MM.1S (cell line): ENCODE measurements around the gene ENOX1.

Experiments used
- DNase-seq: peaks from one replicate; pipeline ENCODE4 v3.0.0-alpha.2; 2015
- H2AFZ ChIP-seq: fragments of 300-600 bp; sonication (generic); 2 replicates; pipeline ENCODE4 v1.6.0; 2016; ENCODE audit warnings: antibody characterized with exemption, low read length
- H3F3A ChIP-seq: fragments of 300-600 bp; sonication (generic); 2 replicates; pipeline ENCODE4 v1.6.1; 2016; ENCODE audit warnings: mild to moderate bottlenecking, antibody characterized with exemption, low read length, moderate library complexity, mixed read lengths; ENCODE audit not compliant: insufficient read depth
- H3K27ac ChIP-seq: fragments of 300-600 bp; sonication (generic); 2 replicates; pipeline ENCODE4 v1.5.1; 2016; ENCODE audit warnings: mild to moderate bottlenecking, low read length
- H3K27me3 ChIP-seq: fragments of 300-600 bp; sonication (generic); replicated peaks from 2 replicates; pipeline ENCODE4 v1.6.0; 2016; ENCODE audit warnings: low read length; ENCODE audit not compliant: insufficient read depth
- H3K36me3 ChIP-seq: fragments of 300-600 bp; sonication (generic); replicated peaks from 2 replicates; pipeline ENCODE4 v1.6.1; 2016; ENCODE audit warnings: mild to moderate bottlenecking, low read length, mixed read lengths; ENCODE audit not compliant: insufficient read depth
- H3K4me1 ChIP-seq: fragments of 300-600 bp; sonication (generic); 2 replicates; pipeline ENCODE4 v1.6.1; 2016; ENCODE audit warnings: low read length, mixed read lengths
- H3K4me2 ChIP-seq: fragments of 300-600 bp; sonication (generic); 2 replicates; pipeline ENCODE4 v1.6.0; 2016; ENCODE audit warnings: low read depth, low read length
- H3K4me3 ChIP-seq: fragments of 300-600 bp; sonication (generic); 2 replicates; pipeline ENCODE4 v1.5.1; 2016; ENCODE audit warnings: low read length, mixed read lengths
- H3K79me2 ChIP-seq: fragments of 300-600 bp; sonication (generic); 2 replicates; pipeline ENCODE4 v1.6.1; 2016; ENCODE audit warnings: mixed run types, low read length, mixed read lengths
- H3K9ac ChIP-seq: fragments of 300-600 bp; sonication (generic); 2 replicates; pipeline ENCODE4 v1.6.1; 2016; ENCODE audit warnings: low read length, mixed read lengths
- H3K9me2 ChIP-seq: fragments of 300-600 bp; sonication (generic); replicated peaks from 2 replicates; pipeline ENCODE4 v1.6.1; 2016; ENCODE audit warnings: mild to moderate bottlenecking, low read length, mixed read lengths; ENCODE audit not compliant: insufficient read depth
- H3K9me3 ChIP-seq: fragments of 300-600 bp; sonication (generic); replicated peaks from 2 replicates; pipeline ENCODE4 v1.6.1; 2016; ENCODE audit warnings: mild to moderate bottlenecking, low read length, mixed read lengths; ENCODE audit not compliant: insufficient read depth
- H4K20me1 ChIP-seq: fragments of 300-600 bp; sonication (generic); 2 replicates; pipeline ENCODE4 v1.6.1; 2016; ENCODE audit warnings: mild to moderate bottlenecking, low read length, moderate library complexity, mixed read lengths; ENCODE audit not compliant: insufficient read depth
- EZH2 ChIP-seq: fragments of 300-600 bp; sonication (generic); optimal IDR thresholded peaks from 2 replicates; pipeline ENCODE3; 2017; ENCODE audit warnings: low read depth, mild to moderate bottlenecking, antibody characterized with exemption, low read length, mixed read lengths
- EZH2phosphoT487 ChIP-seq: fragments of 300-600 bp; sonication (generic); IDR thresholded peaks from 2 replicates; pipeline ENCODE4 v1.6.1; 2018; ENCODE audit warnings: antibody characterized with exemption, low read length
- TF ChIP-seq, protein P1 (sequence below): fragments of 300-600 bp; sonication (generic); IDR thresholded peaks from 2 replicates; pipeline ENCODE4 v1.5.1; 2016; ENCODE audit warnings: antibody characterized with exemption, low read length, mixed read lengths

ENOX1 gene

DNA sequence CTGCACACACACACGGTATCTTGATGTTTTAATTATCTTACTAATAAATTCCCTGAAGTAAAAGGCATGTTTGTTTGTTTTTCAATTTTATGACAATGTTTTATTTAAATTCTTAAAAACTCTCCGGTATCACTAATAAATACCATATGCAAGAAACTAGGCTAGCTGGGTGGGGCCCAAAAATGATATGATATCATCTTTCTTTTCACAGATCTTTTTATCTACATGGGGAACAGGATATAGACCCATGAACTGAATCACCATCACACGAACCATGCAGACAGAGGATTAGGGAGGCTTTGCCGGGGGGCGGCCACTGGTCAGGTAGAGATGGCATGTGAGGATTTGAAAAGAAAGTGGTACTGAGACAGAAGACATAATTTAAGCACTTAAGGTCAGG lies 266.4 kb downstream of the ENOX1 start:
- H3K9me2 ChIP-seq = no peaks in the 10 kb centered on the region
- H3K4me1 ChIP-seq = no peaks in the 10 kb centered on the region
- H3K4me3 ChIP-seq = no peak overlapping the region
- no peak overlapping the region for H3K9ac ChIP-seq
- H3K4me2 ChIP-seq = no peak overlapping the region
- TF ChIP-seq EZH2phosphoT487 (no peak), EZH2 (no peak)
- TF ChIP-seq, protein P1, sequence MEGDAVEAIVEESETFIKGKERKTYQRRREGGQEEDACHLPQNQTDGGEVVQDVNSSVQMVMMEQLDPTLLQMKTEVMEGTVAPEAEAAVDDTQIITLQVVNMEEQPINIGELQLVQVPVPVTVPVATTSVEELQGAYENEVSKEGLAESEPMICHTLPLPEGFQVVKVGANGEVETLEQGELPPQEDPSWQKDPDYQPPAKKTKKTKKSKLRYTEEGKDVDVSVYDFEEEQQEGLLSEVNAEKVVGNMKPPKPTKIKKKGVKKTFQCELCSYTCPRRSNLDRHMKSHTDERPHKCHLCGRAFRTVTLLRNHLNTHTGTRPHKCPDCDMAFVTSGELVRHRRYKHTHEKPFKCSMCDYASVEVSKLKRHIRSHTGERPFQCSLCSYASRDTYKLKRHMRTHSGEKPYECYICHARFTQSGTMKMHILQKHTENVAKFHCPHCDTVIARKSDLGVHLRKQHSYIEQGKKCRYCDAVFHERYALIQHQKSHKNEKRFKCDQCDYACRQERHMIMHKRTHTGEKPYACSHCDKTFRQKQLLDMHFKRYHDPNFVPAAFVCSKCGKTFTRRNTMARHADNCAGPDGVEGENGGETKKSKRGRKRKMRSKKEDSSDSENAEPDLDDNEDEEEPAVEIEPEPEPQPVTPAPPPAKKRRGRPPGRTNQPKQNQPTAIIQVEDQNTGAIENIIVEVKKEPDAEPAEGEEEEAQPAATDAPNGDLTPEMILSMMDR = no peak
- H3K9me3 ChIP-seq = no peaks in the 10 kb centered on the region
- no peak for DNase-seq
- H3K36me3 ChIP-seq = no peaks in the 10 kb centered on the region
- H4K20me1 ChIP-seq = no peaks in the 10 kb centered on the region
- H3K27ac ChIP-seq = no peak overlapping the region
- H3K27me3 ChIP-seq = no peaks in the 10 kb centered on the region
- H3F3A ChIP-seq = no peaks in the 10 kb centered on the region
- H2AFZ ChIP-seq = no peak overlapping the region
- H3K79me2 ChIP-seq = no peaks in the 10 kb centered on the region

DNA sequence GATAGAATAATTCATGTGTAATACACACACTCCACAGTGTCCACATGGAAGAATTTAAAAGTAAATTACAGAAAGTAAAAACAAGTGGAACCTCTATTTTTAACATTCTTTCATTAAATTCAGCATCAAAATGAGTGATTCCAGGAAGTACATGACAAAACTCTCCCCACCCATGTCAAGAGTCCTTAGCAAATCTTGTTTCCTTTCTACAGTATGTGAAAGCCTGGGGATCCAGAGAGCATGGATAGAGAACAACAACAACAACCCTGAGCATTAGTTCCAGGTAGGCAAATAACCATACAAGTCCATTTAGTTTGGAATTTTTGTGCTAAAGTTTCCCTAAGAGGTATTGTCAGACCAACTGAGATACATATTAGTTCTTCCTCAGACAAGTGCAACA lies 267.9 kb downstream of the ENOX1 start:
- no peak overlapping the region for H3K27ac ChIP-seq
- H3K4me2 ChIP-seq = no peak overlapping the region
- no peaks in the 10 kb centered on the region for H3F3A ChIP-seq
- no peaks in the 10 kb centered on the region for H3K79me2 ChIP-seq
- no peaks in the 10 kb centered on the region for H3K4me1 ChIP-seq
- H3K9ac ChIP-seq = no peak overlapping the region
- TF ChIP-seq EZH2 (no peak), EZH2phosphoT487 (no peak)
- TF ChIP-seq, protein P1 = no peak
- H3K36me3 ChIP-seq = no peaks in the 10 kb centered on the region
- H3K27me3 ChIP-seq = no peaks in the 10 kb centered on the region
- no peaks in the 10 kb centered on the region for H3K9me2 ChIP-seq
- H3K9me3 ChIP-seq = no peaks in the 10 kb centered on the region
- H2AFZ ChIP-seq = no peak overlapping the region
- H4K20me1 ChIP-seq = no peaks in the 10 kb centered on the region
- DNase-seq = no peak
- no peak overlapping the region for H3K4me3 ChIP-seq

DNA sequence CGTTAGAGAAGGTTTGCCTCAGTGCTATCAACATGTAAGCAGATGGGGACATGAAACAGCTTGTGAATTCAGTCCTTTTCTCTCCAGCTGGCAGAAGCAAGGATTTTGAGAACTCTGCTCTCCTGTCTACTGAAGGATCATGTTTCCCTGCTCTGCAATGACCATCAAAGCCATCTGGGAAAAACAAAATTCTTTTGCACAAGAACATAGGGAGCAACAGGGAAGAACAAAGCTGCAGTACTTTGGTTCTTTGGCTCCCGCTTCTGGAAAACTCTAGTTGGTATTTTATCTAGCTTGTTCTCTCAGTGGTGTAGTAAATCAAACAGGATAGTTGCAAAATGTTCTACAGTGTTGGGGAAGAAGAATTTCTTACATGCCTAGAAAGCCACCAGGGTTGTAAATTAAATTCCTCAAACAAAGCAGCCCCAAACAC lies 270.4 kb downstream of the ENOX1 start:
- DNase-seq = no peak
- TF ChIP-seq EZH2phosphoT487 (no peak), EZH2 (no peak)
- TF ChIP-seq, protein P1 = no peak
- H3K36me3 ChIP-seq = no peaks in the 10 kb centered on the region
- no peak overlapping the region for H2AFZ ChIP-seq
- H3K27ac ChIP-seq = no peak overlapping the region
- H3K4me2 ChIP-seq = no peak overlapping the region
- no peaks in the 10 kb centered on the region for H3K9me2 ChIP-seq
- H4K20me1 ChIP-seq = no peaks in the 10 kb centered on the region
- H3K4me3 ChIP-seq = no peak overlapping the region
- no peaks in the 10 kb centered on the region for H3K9me3 ChIP-seq
- H3K9ac ChIP-seq = no peak overlapping the region
- no peaks in the 10 kb centered on the region for H3F3A ChIP-seq
- no peaks in the 10 kb centered on the region for H3K27me3 ChIP-seq
- H3K4me1 ChIP-seq = no peaks in the 10 kb centered on the region
- no peaks in the 10 kb centered on the region for H3K79me2 ChIP-seq

DNA sequence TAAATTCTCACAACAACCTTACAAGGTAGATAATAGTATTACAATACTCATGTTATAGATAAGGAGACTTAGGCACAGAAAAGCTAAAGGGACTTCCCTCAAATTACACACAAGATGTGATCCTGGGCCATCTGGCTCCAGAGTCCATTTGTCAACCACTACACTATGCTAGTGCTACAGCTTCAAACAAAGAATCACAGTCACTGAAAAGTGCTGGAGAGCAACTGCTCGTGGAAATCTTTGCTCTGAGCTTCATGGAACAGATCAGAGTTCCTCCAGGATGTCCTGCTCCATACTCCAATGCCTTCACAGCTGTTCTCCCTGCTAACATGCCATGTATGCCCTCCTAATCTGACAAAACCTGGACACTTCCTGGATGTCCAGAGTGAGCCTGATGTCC lies 271.2 kb downstream of the ENOX1 start:
- Histone ChIP-seq H3K4me3 (no peak overlapping the region), H3K27me3 (no peaks in the 10 kb centered on the region)
- TF ChIP-seq EZH2 = no peak
- no peak for TF ChIP-seq EZH2phosphoT487
- TF ChIP-seq, protein P1 = no peak

More for the DNA sequence above, 271.2 kb downstream of the ENOX1 start:
- Histone ChIP-seq H3K9ac (no peak overlapping the region), H3K36me3 (no peaks in the 10 kb centered on the region), H3K9me3 (no peaks in the 10 kb centered on the region), H3F3A (no peaks in the 10 kb centered on the region), H3K79me2 (no peaks in the 10 kb centered on the region), H4K20me1 (no peaks in the 10 kb centered on the region), H3K27ac (no peak overlapping the region), H3K4me2 (no peak overlapping the region), H3K4me1 (no peaks in the 10 kb centered on the region), H2AFZ (no peak overlapping the region), H3K9me2 (no peaks in the 10 kb centered on the region)
- DNase-seq = no peak
